Measurements from ENCODE around the gene ENTPD7.

- TF ChIP-seq POLR2A (IDR thresholded peaks at IDR 0.05; ENCODE audit: control extremely low read depth in 1 of 2, low read depth in 2 of 2, low read length in 2 of 2) (no peak), SUZ12 (IDR thresholded peaks at IDR 0.05; ENCODE audit: low read length) (no peak), FOSL1 (IDR thresholded peaks at IDR 0.05; ENCODE audit: insufficient read depth, low read depth, low read length) (no peak), CREB1 (IDR thresholded peaks at IDR 0.05) (no peak), EP300 (IDR thresholded peaks at IDR 0.05; ENCODE audit: borderline replicate concordance in 1 of 2, low read depth in 2 of 2, low read length in 2 of 2) (no peak), CBX8 (IDR thresholded peaks at IDR 0.05; ENCODE audit: borderline replicate concordance, low read depth, low read length) (no peak)
- TF ChIP-seq, protein P1, sequence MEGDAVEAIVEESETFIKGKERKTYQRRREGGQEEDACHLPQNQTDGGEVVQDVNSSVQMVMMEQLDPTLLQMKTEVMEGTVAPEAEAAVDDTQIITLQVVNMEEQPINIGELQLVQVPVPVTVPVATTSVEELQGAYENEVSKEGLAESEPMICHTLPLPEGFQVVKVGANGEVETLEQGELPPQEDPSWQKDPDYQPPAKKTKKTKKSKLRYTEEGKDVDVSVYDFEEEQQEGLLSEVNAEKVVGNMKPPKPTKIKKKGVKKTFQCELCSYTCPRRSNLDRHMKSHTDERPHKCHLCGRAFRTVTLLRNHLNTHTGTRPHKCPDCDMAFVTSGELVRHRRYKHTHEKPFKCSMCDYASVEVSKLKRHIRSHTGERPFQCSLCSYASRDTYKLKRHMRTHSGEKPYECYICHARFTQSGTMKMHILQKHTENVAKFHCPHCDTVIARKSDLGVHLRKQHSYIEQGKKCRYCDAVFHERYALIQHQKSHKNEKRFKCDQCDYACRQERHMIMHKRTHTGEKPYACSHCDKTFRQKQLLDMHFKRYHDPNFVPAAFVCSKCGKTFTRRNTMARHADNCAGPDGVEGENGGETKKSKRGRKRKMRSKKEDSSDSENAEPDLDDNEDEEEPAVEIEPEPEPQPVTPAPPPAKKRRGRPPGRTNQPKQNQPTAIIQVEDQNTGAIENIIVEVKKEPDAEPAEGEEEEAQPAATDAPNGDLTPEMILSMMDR (IDR thresholded peaks at IDR 0.05; ENCODE audit: control extremely low read depth in 1 of 3, insufficient read depth in 1 of 3, low read depth in 1 of 3, low read length in 3 of 3): no peak
- TF ChIP-seq, protein P2, sequence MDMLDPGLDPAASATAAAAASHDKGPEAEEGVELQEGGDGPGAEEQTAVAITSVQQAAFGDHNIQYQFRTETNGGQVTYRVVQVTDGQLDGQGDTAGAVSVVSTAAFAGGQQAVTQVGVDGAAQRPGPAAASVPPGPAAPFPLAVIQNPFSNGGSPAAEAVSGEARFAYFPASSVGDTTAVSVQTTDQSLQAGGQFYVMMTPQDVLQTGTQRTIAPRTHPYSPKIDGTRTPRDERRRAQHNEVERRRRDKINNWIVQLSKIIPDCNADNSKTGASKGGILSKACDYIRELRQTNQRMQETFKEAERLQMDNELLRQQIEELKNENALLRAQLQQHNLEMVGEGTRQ (IDR thresholded peaks at IDR 0.05; ENCODE audit: low read length): no peak
Observed at GRCh38 chr10:99661377-99661763, 2.1 kb downstream of the ENTPD7 start.
